ENCODE measurements around the gene NUP42.

NUP42 gene

DNA sequence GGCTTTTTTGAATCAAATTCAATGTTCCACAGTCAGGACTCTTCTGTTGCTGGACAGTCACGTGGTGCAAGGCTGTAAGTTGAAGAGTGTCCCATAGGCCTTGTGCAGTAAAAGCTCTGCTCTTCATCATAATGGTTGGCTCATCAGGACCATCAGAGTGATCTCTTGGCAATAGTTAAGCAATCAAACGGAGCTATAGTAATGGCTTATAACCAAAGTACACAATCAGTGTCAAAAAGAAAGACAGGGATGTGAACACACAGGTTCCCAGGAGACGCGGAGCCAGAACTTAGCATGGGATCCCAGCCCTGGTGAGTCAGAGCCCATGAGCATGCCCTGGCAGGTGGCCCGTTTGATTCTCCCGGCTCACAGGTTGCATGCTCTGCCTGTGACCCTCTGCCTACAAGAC is 54.0 kb downstream of the NUP42 start:
- peak; percentile 30 for DNase-seq (ENCODE audit: low read depth)

- DNase-seq (ENCODE audit: low read depth), result no peak
These were observed 55.2 kb downstream of the NUP42 start for GRCh38 chr7:23237000-23237399.

DNA sequence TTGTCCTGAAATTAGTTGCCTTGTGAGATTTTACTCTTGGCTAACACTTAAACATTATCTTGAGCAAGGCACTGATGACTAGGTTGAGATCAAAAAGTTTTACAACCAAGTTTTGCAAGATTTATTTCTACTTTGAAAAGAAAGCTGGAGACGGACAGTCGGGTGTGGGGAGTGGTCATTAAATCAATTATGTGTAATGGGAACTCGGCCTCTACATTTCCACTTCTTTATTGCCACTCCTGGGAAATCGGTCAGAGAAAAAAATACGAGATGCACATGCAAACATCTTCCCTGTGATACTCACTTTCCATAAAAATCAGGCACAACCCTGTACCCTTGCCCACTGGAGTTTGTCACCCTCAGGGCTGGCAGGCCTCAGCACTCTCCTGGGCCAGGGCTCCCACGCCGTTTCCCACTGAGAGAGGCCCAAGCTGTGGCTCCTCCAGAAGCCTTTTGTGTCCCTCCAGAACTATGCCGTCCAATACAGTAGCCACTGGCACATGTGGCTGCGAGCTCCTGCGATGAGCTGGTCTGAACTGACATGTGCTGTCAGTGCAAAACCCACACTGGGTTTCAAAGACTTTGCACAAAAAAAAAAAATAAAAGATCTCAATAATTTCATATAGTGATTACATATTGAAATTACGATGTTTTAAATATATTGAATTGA is 57.3 kb downstream of the NUP42 start:
- DNase-seq (ENCODE audit: low read depth), result no peak

- no peak for DNase-seq (ENCODE audit: low read depth)
These were observed 57.9 kb downstream of the NUP42 start for GRCh38 chr7:23239698-23240097.

DNA sequence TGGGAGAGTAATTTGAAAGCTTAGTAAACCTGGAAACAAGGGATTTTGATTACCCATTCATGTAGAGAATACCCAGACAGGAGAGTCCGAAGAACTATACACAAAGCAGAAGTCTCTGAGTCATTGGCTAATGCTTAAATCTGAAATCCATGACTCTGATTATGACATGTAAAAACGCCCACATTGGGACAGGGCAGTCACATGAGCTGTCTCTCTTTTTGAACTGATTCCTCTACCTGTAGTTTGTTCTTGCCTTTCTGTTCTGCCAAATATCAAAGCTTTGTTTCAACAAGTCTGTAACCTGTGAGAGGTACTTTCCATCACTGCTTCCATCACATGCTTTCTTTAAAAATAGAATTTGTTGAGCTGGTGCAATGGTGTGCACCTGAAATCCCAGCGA is 60.5 kb downstream of the NUP42 start:
- DNase-seq (ENCODE audit: low read depth), result peak; percentile 42

GRCh38 chr7:23242935-23243334 is 61.1 kb downstream of the NUP42 start:
- no peak for DNase-seq (ENCODE audit: low read depth)

GRCh38 chr7:23246555-23246954 is 64.7 kb downstream of the NUP42 start, which contains the start of gene GPNMB:
TSS of gene GPNMB (plus strand) at chr7:23246775. CDS start at chr7:23246858, 83 bp downstream.
- DNase-seq (ENCODE audit: low read depth), result peak; percentile 85

GRCh38 chr7:23247046-23247602 is 65.3 kb downstream of the NUP42 start:
- DNase-seq (ENCODE audit: low read depth), result no peak

- DNase-seq (ENCODE audit: low read depth), result peak; percentile 11
These were observed 65.9 kb downstream of the NUP42 start for GRCh38 chr7:23247603-23248335.

GRCh38 chr7:23249486-23249885 is 67.6 kb downstream of the NUP42 start:
- no peak for DNase-seq (ENCODE audit: low read depth)
